Adrenal gland (tissue), 5 donors: ENCODE results near the gene GET3.
A peak's percentile ranks its signal among the peaks of the same experiment; 100 is the strongest.
"Not testable (repeated sequence)": the region's sequence is repeated elsewhere in the genome, so short reads cannot be mapped to it uniquely, and the experiment has no call there.

Experiments
- POLR2A ChIP-seq, 2 donors: fragments of 450-650 bp; IDR thresholded peaks; one replicate each; pipeline ENCODE4 v1.6.1; 2017; ENCODE audit warnings: antibody characterized with exemption in 2 of 2, mild to moderate bottlenecking in 2 of 2, moderate library complexity in 1 of 2
- TF ChIP-seq, protein P1 (sequence below), 6 experiments: fragments of 450-650 bp in 4 of 6; fragments of 200-600 bp in 2 of 6; sonication (generic) in 1 of 6; IDR thresholded peaks; 1 replicate in 5 of 6; 2 replicates in 1 of 6; pipeline versions ENCODE4 v1.5.1 to v1.8.0; 2016 to 2021; ENCODE audit warnings: antibody characterized with exemption in 6 of 6, mild to moderate bottlenecking in 2 of 6, moderate library complexity in 1 of 6
- donor health status: DM: no; HTN: no; CAD: no.

DNA sequence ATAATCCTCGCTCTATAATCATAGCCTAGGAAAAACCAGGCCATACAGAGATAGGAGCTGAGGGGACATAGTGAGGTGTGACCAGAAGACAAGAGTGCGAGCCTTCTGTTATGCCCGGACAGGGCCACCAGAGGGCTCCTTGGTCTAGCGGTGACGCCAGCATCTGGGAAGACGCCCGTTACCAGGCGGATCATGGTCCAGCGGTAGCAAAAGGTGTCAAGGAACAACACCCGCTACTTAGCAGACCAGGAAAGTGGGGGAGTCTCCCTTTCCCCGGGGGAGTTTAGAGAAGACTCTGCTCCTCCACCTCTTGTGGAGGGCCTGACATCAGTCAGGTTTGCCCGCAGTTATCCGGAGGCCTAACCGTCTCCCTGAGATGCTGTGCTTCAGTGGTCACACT, 25.2 kb upstream of the GET3 start:
- TF ChIP-seq, protein P1, sequence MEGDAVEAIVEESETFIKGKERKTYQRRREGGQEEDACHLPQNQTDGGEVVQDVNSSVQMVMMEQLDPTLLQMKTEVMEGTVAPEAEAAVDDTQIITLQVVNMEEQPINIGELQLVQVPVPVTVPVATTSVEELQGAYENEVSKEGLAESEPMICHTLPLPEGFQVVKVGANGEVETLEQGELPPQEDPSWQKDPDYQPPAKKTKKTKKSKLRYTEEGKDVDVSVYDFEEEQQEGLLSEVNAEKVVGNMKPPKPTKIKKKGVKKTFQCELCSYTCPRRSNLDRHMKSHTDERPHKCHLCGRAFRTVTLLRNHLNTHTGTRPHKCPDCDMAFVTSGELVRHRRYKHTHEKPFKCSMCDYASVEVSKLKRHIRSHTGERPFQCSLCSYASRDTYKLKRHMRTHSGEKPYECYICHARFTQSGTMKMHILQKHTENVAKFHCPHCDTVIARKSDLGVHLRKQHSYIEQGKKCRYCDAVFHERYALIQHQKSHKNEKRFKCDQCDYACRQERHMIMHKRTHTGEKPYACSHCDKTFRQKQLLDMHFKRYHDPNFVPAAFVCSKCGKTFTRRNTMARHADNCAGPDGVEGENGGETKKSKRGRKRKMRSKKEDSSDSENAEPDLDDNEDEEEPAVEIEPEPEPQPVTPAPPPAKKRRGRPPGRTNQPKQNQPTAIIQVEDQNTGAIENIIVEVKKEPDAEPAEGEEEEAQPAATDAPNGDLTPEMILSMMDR (IDR thresholded peaks at IDR 0.05) = peak in 5 of 6 experiments; percentile 42 to 65 (median 50)
- not testable (repeated sequence) for TF ChIP-seq POLR2A (IDR thresholded peaks at IDR 0.05)
